ENCODE data around the gene OR7A17.

The OR7A17 gene

DNA sequence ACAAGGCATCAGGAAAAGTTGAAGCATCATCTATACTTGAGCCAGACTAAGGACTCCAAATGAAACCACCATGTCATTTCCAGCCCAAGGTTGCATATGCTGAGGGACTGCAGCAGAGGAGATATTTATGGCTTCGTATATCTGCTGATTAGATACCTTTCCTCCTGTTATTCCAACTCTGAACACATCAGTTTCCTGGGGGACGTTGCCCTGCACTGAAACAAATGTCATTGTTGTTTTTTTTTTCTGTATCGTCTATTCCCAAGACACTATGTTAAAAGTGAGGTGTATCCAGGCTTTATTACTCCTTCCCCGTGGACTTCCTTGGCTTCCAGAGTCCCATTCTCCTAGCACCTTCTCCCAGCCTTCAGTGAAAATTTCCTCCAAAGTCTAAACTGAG, at the start of gene OR7A17:
Gene OR7A17, minus strand, starts transcription at position 101 of the 400 bp plus-strand sequence. CDS start 4,777 bp downstream, outside the sequence.
- no peak for DNase-seq (ENCODE audit: low read depth in 2 of 2)

DNA sequence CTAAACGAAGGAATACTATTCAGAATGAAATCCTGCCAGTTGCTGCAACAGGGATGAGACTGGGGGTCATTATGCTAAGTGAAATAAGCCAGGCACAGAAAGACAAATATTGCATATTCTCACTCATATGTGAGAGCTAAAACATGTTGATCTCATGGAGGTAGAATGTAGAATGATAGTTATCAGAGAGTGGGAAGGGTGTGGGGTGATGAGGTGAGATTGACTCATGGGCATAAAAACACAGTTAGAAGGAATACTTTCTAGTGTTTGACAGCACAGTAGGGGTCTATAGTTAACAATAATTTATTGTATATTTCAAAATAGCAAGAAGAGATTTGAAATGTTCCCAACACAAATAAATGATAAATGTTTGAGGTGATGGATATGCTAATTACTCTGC, 47.6 kb upstream of the OR7A17 start:
- DNase-seq (ENCODE audit: low read depth in 2 of 2), result no peak

DNA sequence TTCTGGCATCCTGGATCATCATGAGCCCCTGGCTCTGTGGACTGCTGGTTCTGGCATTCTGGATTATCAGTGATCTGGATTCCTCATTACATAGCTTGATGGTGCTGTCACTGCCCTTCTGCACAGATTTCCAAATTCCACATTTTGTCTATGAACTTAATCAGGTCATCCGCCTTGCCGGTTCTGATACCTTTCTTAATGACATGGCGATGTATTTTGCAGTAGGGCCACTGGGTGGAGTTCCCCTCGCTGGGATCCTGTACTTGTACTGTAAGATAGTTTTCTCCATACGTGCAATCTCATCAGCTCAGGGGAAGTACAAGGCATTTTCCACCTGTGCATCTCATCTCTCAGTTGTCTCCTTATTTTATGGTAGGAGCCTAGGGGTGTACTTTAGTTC, 30.9 kb upstream of the OR7A17 start:
- no peak for DNase-seq (ENCODE audit: low read depth in 2 of 2)

DNA sequence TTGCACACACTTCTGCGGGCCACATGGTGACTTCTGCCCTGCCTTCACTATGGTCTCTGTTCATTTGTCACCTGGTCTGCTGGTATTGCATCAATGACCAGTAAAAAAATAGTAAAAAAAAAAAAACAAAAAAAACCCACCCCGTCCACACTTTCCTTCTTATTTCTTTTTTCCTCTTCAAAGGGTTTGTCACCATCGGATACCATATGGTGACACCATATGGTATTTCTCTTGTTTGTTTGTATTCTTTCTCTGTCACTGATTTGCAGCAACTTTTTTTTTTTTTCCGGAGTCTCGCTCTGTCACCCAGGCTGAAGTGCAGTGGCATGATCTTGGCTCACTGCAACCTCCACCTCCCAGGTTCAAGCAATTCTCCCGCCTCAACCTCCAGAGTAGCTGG, 29.2 kb upstream of the OR7A17 start:
- no peak for DNase-seq (ENCODE audit: low read depth in 2 of 2)

DNA sequence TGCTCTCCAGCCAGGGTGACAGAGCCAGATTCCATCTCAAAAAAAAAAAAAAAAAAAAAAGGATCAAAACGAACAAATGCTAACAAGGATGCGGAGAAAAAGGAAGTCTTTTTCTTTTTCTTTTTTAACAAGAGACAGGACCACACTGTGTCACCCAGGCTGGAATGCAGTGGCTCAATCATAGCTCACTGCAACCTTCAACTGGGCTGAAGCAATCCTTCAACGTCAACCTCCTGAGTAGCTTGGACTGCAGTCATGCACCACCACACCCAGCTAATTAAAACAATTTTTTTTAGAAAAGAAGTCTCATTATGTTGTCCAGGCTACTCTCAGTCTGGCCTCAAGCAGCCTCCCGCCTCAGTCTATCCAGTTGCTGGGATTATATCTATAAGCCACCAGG, 20.8 kb upstream of the OR7A17 start:
- no peak for DNase-seq (ENCODE audit: low read depth in 2 of 2)

DNA sequence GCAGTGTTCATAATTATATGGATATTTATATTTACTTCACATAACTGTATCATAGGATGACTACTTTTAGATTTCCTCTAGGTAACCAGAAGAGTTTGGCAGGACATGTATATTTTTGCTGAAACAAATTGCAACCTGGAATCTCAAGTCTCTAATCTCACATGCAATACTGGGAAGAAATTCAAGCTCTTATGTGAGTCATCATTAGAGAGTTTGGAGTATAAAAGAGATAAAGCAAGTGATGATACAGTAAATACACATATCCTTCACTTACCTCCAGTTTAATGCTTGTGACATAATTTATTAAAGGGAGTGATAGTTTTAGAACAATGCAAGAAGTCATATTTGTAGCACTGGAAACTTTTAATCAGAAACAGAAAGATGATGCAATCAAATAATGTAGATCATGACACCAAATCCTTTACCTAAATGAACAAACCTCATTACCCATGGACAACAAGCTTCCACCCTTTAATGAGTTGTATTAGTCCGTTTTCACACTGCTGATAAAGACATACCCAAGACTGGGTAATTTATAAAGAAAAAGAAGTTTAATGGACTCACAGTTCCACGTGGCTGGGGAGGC, 15.8 kb upstream of the OR7A17 start:
- no peak for DNase-seq (ENCODE audit: low read depth in 2 of 2)

DNA sequence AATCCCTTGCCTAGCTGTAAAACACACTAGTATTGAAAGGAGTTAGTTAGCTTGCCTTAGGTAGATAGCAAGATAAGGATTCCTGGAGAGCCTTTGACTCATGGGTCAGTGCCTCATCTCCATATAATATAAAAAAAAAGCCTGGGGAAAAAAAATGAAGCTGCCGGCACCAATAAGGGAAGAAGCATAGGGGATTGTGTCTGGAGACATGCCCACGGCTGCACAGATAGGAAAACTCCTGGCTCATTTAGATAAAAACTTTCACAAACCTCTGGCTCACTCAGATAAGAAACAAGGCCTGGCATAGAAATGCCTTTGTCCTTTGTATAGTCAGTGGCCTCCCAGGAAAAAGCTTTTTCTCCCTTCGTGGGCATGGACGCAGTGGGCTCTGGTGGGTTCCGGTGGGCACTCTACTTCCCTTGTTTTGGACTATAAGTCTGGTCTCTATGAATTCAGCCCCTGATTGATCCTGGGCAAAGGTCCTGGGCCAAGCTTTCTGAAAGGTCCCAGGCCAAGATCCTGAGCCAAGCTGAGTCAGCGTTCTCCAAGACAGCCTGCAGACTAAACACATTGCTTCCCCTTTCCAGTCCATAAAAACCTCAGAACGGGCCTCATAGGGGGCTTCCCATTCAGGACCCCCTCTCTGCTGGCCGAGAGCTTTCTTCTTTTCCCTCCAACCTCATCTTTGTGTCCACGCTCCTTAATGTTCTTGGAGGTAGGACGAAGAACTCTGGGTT, 4.9 kb upstream of the OR7A17 start:
- no peak for DNase-seq (ENCODE audit: low read depth in 2 of 2)

DNA sequence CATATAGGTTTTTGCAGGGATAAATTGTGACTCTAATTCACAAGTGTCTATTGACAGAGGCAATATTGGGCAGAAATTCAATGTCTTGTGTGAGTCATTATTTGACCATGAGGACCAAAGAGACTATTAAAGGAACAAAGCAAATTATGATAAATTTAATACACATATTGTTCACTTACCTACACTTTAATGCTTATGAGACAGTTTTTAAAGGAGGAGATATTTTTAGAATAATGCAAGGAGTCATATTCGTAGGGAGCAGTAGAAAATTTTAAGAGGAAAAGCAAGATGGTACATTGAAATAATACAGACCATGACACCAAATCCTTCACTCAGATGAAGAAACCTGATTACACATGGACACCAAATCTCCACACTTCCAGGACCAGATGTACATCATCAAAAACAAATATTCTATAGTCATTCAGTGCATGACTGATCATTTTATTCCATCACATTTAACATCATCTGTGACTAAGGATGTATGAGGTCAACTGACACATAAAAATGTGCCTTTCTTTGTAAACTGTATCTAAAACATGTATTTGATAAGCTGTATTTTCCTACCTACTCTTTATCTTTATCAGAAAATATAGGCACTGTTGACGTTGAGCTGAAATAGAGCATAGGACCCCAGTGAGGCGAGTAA, 4.2 kb upstream of the OR7A17 start:
- no peak for DNase-seq (ENCODE audit: low read depth in 2 of 2)

DNA sequence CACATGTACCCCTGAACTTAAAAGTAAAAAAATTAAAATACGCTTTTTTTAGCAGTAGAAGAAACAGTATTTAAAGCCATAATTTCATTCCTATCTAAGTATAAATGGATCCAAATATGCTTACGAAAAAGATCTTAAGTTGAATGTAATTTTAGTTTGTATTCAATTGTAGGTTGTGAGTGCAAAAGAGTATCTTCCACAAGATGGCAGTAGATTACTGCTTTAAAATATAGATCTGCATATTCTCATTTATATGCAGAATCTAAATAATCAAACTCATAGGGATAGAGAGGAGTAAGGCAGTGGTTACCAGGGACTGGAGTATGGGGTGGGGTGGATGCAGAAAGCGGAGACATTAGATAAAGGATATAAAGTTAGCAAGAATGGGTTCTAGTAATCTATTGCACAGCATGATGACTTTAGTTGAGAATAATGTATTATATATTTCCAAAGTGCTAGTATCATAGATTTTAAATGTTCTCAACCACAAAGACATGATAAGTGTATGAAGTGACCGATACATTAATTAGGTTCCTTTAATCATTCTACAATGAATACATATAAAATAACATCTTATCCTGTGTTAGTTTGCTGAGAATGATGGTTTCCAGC, 14.2 kb downstream of the OR7A17 start:
- no peak for DNase-seq (ENCODE audit: low read depth in 2 of 2)

DNA sequence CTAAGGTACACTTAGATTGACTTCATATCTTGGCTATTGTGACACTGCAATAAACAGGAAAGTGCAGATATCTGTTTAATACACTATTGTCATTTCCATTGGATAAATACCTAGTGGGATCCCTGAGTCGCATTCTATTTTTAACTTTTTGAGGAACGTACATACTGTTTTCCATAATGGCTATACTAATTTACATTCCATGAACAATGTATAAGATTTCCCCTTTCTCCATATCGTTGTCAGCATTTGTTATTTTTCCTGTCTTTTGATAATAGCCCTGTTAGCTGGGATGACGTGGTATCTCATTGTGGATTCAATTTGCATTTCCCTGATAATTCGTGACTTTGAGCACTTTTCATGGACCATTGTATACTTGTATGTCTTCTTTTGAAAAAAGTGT, 17.4 kb downstream of the OR7A17 start:
- DNase-seq (ENCODE audit: low read depth in 2 of 2), result no peak

DNA sequence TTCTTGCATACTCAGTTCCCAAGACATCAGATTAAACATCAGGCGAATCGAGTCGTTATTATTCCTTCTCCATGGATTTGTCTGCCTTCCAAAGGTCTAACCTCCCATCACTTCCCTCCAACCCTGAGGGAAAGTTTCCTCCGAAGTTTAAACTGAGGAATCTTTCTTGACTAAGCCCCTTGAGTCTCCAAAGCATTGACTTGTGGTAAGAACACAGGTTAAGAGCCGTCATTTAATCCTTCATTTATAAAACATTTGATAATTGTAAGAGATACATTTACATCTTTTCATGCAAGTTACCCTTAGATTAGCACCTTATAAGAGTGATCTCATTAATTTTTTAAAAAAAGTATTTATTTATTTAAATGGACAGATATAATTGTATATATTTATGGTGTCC, 37.1 kb downstream of the OR7A17 start, which contains the start of gene OR7A10:
Gene OR7A10, minus strand, starts transcription at position 101 of the 400 bp plus-strand sequence. CDS start 7,045 bp downstream, outside the sequence.
- DNase-seq (ENCODE audit: low read depth in 2 of 2), result no peak

DNA sequence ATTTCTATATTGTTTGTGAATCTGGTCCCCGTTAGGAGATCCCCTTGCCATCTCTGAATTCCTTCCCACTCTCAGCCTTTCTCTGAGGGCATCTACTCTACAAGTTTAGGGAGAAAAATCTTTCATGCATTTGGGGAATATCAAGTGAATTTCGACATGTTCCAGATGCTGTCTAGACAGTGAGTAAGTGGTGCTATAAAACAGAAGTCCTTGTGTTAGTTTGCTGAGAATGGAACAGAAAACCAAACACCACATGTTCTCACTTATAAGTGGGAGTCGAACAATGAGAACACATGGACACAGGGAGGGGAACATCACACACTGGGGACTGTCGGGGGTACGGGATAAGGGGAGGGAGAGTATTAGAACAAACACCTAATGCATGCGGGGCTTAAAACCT, 42.4 kb downstream of the OR7A17 start:
- DNase-seq (ENCODE audit: low read depth in 2 of 2), result no peak

DNA sequence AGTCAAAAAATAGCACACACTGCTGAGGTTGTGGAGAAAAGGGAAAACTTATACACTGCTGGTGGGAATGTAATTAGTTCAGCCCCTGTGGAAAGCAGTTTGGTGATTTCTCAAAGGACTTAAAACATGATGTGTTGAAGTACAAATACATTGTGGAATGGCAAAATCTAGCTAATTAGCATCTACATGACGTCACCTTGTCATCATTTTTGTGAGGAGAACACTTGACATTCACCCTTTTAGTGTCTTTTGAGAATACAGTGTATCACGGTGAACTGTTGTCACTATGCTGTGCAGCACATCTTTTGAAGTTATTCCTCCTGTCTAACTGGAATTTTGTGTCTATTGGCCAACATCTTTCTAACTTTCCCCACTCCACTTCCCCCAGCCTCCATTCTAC, 42.8 kb downstream of the OR7A17 start:
- no peak for DNase-seq (ENCODE audit: low read depth in 2 of 2)

DNA sequence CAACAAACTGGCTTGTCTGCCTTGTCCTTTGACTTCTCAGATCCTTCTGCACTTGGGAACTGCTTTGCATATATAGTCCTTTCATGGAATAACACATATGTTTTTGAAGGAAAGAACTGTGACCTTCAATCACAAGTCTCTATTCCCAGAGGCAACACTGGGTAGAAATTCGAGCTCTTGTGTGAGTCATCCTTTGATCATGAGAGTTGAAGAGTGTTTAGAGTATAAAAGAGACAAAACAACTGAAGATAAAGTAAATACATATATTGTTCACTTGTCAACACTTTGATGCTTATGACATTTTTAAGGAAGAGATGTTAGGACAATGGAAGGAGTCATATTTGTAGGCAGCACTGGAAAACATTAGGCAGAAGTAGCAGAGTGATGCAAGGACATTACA, 45.7 kb downstream of the OR7A17 start:
- no peak for DNase-seq (ENCODE audit: low read depth in 2 of 2)

DNA sequence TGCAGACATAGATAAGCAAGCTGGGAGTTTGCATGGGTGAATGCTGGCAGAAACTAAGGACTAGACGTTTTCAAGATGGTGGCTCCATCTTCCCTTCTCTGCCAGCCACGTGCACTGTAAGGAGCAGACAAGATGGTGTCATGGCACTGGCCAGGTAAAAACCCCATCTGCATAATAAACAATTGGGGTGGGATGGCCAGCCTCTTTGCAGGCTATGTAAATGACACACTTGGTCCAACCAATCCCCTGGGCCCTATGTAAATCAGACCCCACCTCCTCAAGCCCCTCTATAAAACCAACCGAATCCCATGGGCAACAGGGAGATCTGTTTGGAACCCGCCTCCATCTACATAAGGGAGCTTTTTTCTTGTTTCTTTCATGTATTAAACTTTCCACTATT, 48.5 kb downstream of the OR7A17 start:
- DNase-seq (ENCODE audit: low read depth in 2 of 2), result no peak

DNA sequence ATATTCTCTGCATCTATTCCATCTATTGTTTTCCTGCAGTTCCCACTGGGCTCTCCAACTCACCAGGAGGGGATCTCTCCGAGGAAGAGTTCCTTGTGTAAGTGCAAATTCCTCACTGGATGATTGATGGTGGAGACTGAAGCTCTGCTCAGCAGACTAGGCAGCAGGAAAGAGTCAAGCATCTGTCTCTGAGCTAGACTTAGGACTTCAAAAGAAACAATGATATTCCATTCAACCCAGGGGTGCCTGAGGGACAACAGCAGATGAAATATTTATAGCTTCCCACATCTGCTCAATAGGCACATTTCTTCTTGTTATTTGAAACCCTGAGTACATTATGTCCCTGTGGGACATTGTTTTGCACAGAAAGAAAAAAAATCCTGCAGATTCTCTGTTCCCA, 50.9 kb downstream of the OR7A17 start, which contains the start of the genes OR7A5 and OR7C1:
Gene OR7A5, minus strand, starts transcription at position 175 of the 400 bp plus-strand sequence. CDS start 6,944 bp downstream, outside the sequence.
Gene OR7C1, minus strand, starts transcription at position 175 of the 400 bp plus-strand sequence. CDS start 35,049 bp downstream, outside the sequence.
- DNase-seq (ENCODE audit: low read depth in 2 of 2), result no peak

DNA sequence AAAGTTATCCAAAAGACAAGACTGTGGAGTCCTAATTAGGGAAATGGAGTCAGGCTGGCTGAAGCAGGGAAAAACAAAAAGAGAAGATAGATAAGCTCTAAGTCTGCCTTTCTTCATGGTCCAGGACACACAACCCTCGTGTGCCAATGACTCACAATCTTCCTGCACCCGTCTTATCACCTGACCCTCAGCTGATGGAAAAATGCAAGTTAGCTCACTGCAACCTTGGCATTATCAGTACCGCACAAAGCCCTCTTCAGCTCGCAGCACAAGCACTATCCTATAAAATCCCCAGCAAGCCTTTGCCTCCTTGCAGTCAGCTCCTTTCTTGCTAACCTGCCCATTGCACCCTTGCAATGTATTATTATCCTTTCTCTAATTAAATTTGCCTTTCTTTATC, 55.2 kb downstream of the OR7A17 start:
- no peak for DNase-seq (ENCODE audit: low read depth in 2 of 2)
